RWPE1 (cell line): ENCODE data around the gene BLOC1S6.

Experiments
- CTCF ChIA-PET: fragments of 350-600 bp; sonication (Branson Sonifier 250); formaldehyde crosslinking; extraction: SDS; loops from one replicate; lab custom pipeline; 2021; lab: Yijun Ruan, JAX
- POLR2A ChIA-PET: fragments of 400-600 bp; formaldehyde crosslinking; extraction: SDS; loops from one replicate; lab custom pipeline; 2020; ENCODE audit warnings: antibody characterized with exemption; ENCODE audit not compliant: low non-redundant PET; lab: Yijun Ruan, JAX
- DNase-seq: peaks from one replicate; pipeline ENCODE4 v3.0.0; 2012; ENCODE audit warnings: low spot score
- H3K27ac ChIP-seq: fragments of 450-650 bp; 2 replicates; pipeline ENCODE4 v1.5.1; 2017
- CTCF ChIP-seq: fragments of 450-650 bp; conservative IDR thresholded peaks from 2 replicates; pipeline ENCODE4 v1.5.1; 2017; ENCODE audit warnings: low read depth, mild to moderate bottlenecking

The BLOC1S6 gene

GRCh38 chr15:45573961-45574629 is 13.1 kb upstream of the BLOC1S6 start:
- TF ChIP-seq CTCF = no peak
- ChIA-PET CTCF (interaction anchor here (0.7 to 1.0 kb wide), 3 partner anchors 21 to 96 kb away, joined by 3 to 5 read pairs (median 3); no protein-coding TSS in a partner anchor), POLR2A (no interaction called here)
- no peak for DNase-seq
- no peak overlapping the region for H3K27ac ChIP-seq

GRCh38 chr15:45581919-45582318 is 5.3 kb upstream of the BLOC1S6 start:
- ChIA-PET CTCF (no interaction called here), POLR2A (no interaction called here)
- H3K27ac ChIP-seq = no peak overlapping the region

GRCh38 chr15:45583731-45584639 is 3.2 kb upstream of the BLOC1S6 start:
- TF ChIP-seq CTCF = no peak
- H3K27ac ChIP-seq = no peak overlapping the region
- no peak for DNase-seq
- CTCF ChIA-PET = no interaction called here
- POLR2A ChIA-PET = no interaction called here

More at GRCh38 chr15:45581919-45582318, 5.3 kb upstream of the BLOC1S6 start:
- TF ChIP-seq CTCF = no peak
- no peak for DNase-seq

GRCh38 chr15:45585069-45585791 is 1.9 kb upstream of the BLOC1S6 start:
- no peak for TF ChIP-seq CTCF
- H3K27ac ChIP-seq = no peak overlapping the region
- ChIA-PET CTCF (interaction anchor here (0.6 kb wide), 3 partner anchors 55 to 127 kb away, joined by 3 to 4 read pairs (median 3); no protein-coding TSS in a partner anchor), POLR2A (interaction anchor here (0.5 kb wide), 1 partner anchor 72 kb away, joined by 4 read pairs; no protein-coding TSS in a partner anchor)
- DNase-seq = no peak

GRCh38 chr15:45586125-45586524 is 1.1 kb upstream of the BLOC1S6 start:
- H3K27ac ChIP-seq = no peak overlapping the region
- ChIA-PET CTCF (interaction anchor here (0.6 to 3.3 kb wide), 4 partner anchors 30 to 155 kb away, joined by 3 to 22 read pairs (median 4); no protein-coding TSS in a partner anchor), POLR2A (no interaction called here)
- DNase-seq = no peak
- no peak for TF ChIP-seq CTCF
